Fibroblast of pulmonary artery (primary cell): Measurements from ENCODE around the gene PSORS1C2.
A peak's percentile ranks its signal among the peaks of the same experiment; 100 is the strongest.

Experiments used
- DNase-seq: peaks from one replicate; pipeline ENCODE4 v3.0.0-alpha.2; 2010; ENCODE audit warnings: low read depth
- H3K4me3 ChIP-seq: replicated peaks from 2 replicates; pipeline ENCODE4 v1.5.1; 2011; ENCODE audit warnings: low read depth, mild to moderate bottlenecking, control low read depth, low read length, moderate library complexity
- CTCF ChIP-seq: IDR thresholded peaks from 2 replicates; pipeline ENCODE4 v1.5.1; 2011; ENCODE audit warnings: mild to moderate bottlenecking, control low read depth, low read length, inconsistent platforms; ENCODE audit errors: missing control alignments

The PSORS1C2 gene

DNA sequence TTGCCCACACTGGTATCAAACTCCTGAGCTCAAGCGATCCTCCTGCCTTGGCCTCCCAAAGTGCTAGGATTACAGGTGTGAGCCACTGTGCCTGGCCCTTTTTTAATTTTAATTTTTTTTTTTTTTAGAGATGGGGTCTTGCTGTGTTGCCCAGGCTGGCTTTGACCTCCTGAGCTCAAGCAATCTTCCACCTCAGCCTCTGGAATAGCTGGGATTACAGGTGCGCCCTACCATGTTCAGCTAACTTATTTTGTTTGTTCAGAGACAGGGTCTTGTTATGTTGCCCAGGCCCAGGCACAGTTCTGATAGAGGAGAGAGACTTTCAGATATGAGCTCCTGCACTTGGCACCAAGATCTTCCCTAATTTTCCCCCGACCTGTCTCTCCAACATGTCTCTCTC is 8.1 kb downstream of the PSORS1C2 start:
- DNase-seq: no peak

DNA sequence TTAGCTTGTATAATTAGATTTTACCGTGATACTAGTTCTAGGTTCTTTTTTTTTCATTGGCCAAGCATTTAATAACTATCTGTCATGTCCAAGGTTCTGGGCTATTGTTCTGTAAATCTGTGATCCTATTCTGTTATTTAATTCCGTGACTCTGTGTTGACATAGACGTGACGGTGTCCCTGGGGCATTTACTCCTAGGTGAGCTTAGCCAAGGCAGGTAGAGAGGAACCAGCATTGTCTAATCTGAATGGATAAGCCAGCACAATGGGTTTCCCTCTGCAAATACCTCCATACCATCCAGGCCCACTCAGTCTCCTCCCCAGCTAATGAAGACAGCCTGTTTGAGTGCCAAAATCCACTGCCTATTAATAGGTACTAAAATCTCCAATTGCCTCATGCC is 9.7 kb downstream of the PSORS1C2 start:
- H3K4me3 ChIP-seq: no peak overlapping the region
- DNase-seq: no peak
- TF ChIP-seq CTCF: no peak

More for the DNA sequence above, 8.1 kb downstream of the PSORS1C2 start:
- no peak for TF ChIP-seq CTCF
- no peak overlapping the region for H3K4me3 ChIP-seq

DNA sequence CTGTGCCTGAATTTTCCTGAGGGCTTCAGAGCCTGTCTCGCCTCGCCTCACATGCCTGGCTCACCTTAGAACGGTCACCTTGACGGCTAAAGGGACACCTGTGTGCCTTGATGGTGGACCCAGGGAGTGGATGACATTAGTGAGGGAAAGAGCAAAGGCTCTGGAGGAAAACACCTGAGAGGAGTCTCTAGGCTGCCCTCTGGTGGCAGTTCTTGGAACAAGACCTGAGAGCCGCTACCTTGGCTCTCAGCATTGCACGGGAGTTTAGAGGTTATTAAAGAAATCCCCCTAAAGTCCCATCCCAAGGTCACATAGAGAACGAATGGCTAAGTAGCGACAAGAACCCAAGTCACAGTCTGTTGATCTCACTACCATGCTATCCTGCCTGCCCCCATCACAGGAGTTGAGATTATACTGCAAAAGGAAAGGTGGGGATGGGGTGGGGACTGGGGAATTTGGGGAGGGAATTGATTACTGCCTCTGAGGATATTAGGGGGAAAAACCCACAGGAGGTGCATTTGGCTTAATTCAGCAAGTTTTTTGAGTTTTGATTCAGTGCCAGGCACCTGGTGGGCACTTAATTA is 10.7 kb downstream of the PSORS1C2 start:
- TF ChIP-seq CTCF: peak; percentile 94
- peak; percentile 39 for DNase-seq
- no peak overlapping the region for H3K4me3 ChIP-seq

GRCh38 chr6:31126396-31127175 is 12.3 kb downstream of the PSORS1C2 start:
- no peak overlapping the region for H3K4me3 ChIP-seq
- no peak for DNase-seq
- TF ChIP-seq CTCF: no peak

DNA sequence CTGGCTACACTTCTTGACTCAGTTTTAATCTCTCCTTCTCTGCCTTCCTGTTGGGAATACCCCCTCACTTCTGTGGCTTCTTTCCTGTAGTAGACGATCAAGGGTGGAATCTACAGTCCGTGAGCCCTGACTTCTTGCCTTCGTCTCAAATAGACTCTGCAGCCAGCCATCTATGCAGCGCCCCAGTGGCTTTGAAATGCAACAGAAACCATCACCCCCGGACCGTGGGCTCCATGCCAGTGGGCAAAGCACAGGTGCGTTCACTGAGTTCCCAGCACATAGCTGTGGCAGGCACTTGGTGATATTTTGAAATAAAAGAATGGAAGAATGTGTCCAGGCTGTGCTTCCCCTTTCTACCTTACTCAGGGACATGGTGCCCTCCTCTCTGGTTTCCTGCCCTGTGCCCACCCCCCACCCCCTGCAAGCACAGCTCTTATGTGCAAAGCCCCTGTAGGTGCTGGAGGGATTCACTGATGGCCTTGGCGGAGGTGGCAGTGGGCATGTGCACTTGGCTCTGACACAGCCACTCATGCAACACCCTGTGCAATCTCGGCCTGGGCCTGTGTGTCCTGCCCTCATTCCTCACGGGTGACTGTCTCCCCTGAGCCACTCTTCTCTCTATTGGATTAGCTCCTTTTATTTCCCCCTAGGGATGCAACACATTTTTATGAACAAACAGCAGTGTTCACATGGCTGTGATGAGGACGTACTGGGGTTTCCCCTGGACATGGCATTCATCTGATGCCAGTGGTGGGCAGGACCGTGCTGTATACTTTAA is 13.1 kb downstream of the PSORS1C2 start:
- DNase-seq: peak; percentile 55
- TF ChIP-seq CTCF: no peak
- no peak overlapping the region for H3K4me3 ChIP-seq

DNA sequence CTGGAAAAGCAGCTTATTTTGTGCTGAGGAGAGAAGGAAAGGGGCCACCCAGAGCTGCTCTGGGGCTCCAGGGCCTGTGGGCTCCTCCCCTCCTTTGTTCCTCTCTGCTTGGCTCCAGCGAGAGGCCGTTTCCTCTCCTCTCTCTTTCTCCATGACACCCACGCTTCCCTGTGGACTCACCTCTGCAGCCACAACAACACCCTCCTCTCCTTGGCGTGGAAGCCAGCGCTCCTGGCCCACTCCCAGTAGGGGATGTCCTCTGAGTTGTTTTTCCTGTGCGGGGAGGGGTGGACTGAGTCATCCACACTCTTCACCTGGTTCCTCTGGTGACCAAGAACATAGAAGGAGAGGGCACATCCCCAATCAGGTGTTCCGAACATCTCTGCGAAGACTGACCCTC is 13.7 kb downstream of the PSORS1C2 start:
- peak; percentile 86 for DNase-seq
- no peak for TF ChIP-seq CTCF

More for the DNA sequence above, 13.7 kb downstream of the PSORS1C2 start:
- H3K4me3 ChIP-seq: no peak overlapping the region
